Stomach (tissue), 9 donors: Measurements from ENCODE around the gene LBX2. TPM values are rescaled to one million over a fixed set of nuclear protein-coding genes. Genes with fewer than 3 reads are reported as not detected.
"Not testable (repeated sequence)": the region's sequence is repeated elsewhere in the genome, so short reads cannot be mapped to it uniquely, and the experiment has no call there.

Experiments used
- DNase-seq, 2 donors: peaks; one replicate each; pipeline versions ENCODE4 v3.0.0 to v3.0.0-alpha.2; 2013 to 2019
- H3K27ac ChIP-seq, 5 donors: fragments of 200-600 bp in 4 of 5; sonication (generic) in 4 of 5; one replicate each; pipeline ENCODE4 v1.5.1; 2013 to 2019; ENCODE audit warnings: mild to moderate bottlenecking in 1 of 5, moderate library complexity in 1 of 5
- H3K27me3 ChIP-seq, 3 donors: fragments of 200-600 bp; sonication (generic); one replicate each; pipeline ENCODE4 v1.5.1; 2017 to 2019; ENCODE audit warnings: mixed run types in 1 of 3
- H3K36me3 ChIP-seq, 4 donors: fragments of 200-600 bp; sonication (generic); 1 replicate in 3 of 4; 2 replicates in 1 of 4; pipeline ENCODE4 v1.5.1; 2016 to 2019
- H3K4me1 ChIP-seq, 4 donors: fragments of 200-600 bp; sonication (generic); one replicate each; pipeline ENCODE4 v1.5.1; 2016 to 2019
- H3K4me3 ChIP-seq, 4 donors: fragments of 200-600 bp; sonication (generic) in 3 of 4; one replicate each; pipeline ENCODE4 v1.5.1; 2016 to 2019; ENCODE audit warnings: mild to moderate bottlenecking in 1 of 4
- H3K9me3 ChIP-seq, 4 donors: fragments of 200-600 bp; sonication (generic); one replicate each; pipeline ENCODE4 v1.5.1; 2016 to 2019
- EP300 ChIP-seq: sonication (generic); formaldehyde crosslinking; IDR thresholded peaks from one replicate; pipeline ENCODE4 v1.6.1; 2017; ENCODE audit warnings: antibody characterized with exemption
- POLR2A ChIP-seq, 4 donors: fragments of 450-650 bp; IDR thresholded peaks; one replicate each; pipeline ENCODE4 v1.6.1; 2016; ENCODE audit warnings: antibody characterized with exemption in 4 of 4, control low read depth in 2 of 4, mild to moderate bottlenecking in 1 of 4, moderate library complexity in 1 of 4
- POLR2AphosphoS5 ChIP-seq, 3 donors: sonication (generic); formaldehyde crosslinking; IDR thresholded peaks; one replicate each; pipeline ENCODE4 v1.6.1; 2016; ENCODE audit warnings: antibody characterized with exemption in 3 of 3
- WGBS, 5 donors: extraction: QIAGEN DNeasy Blood & Tissue Kit in 3 of 5; methylation state at CpG; one replicate each; pipeline versions ENCODE4 v1.1.5 to v1.1.7; 2013 to 2018; 5-methylcytosine and 5-hydroxymethylcytosine counted together
- intact Hi-C: fragments of 100-400 bp; cut with DNase I; formaldehyde crosslinking; loops from one replicate; pipeline ENCODE4 v1.15.1; 2023; ENCODE audit warnings: low total_unique reads
- polyA plus RNA-seq, 3 donors: library from polyadenylated mRNA; stranded (reverse); fragments of 200-250 nt; gene quantifications; one replicate each; pipeline ENCODE4 v1.2.3, GENCODE V29; 2013
- total RNA-seq, 5 donors: library from RNA; depleted of rRNA; stranded (reverse); fragments of >200 nt; gene quantifications; one replicate each; pipeline versions ENCODE4 v1.1.0 to v1.2.3, GENCODE V29; 2014 to 2016
- TF ChIP-seq, protein P1 (sequence below), 7 experiments: fragments of 450-650 bp in 4 of 7; fragments of 200-600 bp in 3 of 7; sonication (generic) in 3 of 7; IDR thresholded peaks; one replicate each; pipeline ENCODE4 v1.5.1; 2016 to 2019; ENCODE audit warnings: antibody characterized with exemption in 7 of 7, control low read depth in 2 of 7, mild to moderate bottlenecking in 1 of 7
- donor health status: healthy with polysubstance abuse.
- donor health status: Bipolar disorder and iron deficiency.
- donor health status: healthy.

Gene LBX2
- total and polyA plus RNA-seq, 8 donors: 1.1 to 2.6 (median 1.2) TPM; not detected in 3

DNA sequence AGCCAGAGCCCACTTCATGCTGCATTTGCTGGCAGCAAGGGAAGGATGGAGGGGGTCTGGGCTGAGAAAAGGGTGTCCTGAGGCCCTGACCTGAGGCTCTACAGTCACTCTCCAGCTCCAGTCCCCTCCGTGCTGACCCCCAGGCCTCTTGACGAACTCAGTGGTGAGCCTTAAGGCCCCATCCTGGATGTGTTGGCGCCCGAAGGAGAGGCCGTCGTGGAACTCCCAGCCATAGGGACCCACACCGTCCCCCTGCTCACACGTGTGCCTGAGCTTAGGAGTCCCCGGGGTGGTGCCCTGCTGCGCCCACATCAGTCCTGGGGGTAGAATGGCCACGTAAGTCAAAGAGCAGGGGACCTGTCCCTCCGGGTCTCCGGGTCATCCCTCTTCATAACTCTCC, 35.0 kb downstream of the LBX2 start:
- Histone ChIP-seq H3K36me3 (peaks cover 5 to 25% (median 25%) of the 10 kb centered on the region in 4 donors), H3K27me3 (no peaks in the 10 kb centered on the region), H3K4me1 (peaks cover 11 to 43% (median 31%) of the 10 kb centered on the region in 4 donors), H3K4me3 (peak overlapping the region; percentile 88 to 96 (median 89)), H3K9me3 (no peaks in the 10 kb centered on the region), H3K27ac (peak overlapping the region; percentile 89 to 94 (median 92))
- no peak for DNase-seq
- 0 to 8% (median 4%) methylated on average over 8 to 13 of the region's 13 CpGs for WGBS, 5 donors
- TF ChIP-seq POLR2A (IDR thresholded peaks at IDR 0.05) (no peak), POLR2AphosphoS5 (IDR thresholded peaks at IDR 0.05) (no peak), EP300 (no peak)
- TF ChIP-seq, protein P1, sequence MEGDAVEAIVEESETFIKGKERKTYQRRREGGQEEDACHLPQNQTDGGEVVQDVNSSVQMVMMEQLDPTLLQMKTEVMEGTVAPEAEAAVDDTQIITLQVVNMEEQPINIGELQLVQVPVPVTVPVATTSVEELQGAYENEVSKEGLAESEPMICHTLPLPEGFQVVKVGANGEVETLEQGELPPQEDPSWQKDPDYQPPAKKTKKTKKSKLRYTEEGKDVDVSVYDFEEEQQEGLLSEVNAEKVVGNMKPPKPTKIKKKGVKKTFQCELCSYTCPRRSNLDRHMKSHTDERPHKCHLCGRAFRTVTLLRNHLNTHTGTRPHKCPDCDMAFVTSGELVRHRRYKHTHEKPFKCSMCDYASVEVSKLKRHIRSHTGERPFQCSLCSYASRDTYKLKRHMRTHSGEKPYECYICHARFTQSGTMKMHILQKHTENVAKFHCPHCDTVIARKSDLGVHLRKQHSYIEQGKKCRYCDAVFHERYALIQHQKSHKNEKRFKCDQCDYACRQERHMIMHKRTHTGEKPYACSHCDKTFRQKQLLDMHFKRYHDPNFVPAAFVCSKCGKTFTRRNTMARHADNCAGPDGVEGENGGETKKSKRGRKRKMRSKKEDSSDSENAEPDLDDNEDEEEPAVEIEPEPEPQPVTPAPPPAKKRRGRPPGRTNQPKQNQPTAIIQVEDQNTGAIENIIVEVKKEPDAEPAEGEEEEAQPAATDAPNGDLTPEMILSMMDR (IDR thresholded peaks at IDR 0.05): no peak
- intact Hi-C loops: no loop called here

DNA sequence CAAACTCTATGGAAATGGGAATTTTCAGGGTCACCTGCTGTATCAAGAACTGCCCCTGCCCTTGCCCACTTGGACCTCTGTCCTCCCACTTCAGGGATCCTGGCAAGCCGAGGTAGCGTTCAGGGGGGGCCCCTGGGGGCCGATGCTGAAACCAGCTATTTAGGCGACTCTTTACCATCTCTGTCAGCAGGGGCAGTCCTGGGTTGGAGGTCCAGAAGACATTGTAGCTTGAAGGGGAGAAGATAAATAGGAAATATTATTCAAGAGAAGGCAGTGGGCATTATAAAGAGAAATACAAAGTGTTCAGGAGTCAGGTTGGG, 36.7 kb downstream of the LBX2 start:
- Histone ChIP-seq H3K36me3 (peaks cover 5 to 25% (median 25%) of the 10 kb centered on the region in 4 donors), H3K9me3 (no peaks in the 10 kb centered on the region), H3K4me1 (peaks cover 19 to 52% (median 40%) of the 10 kb centered on the region in 4 donors), H3K27me3 (no peaks in the 10 kb centered on the region), H3K4me3 (no peak overlapping the region), H3K27ac (peak overlapping the region in 4 of 5 donors; percentile 32 to 43 (median 38))
- intact Hi-C loops: no loop called here
- DNase-seq: no peak
- TF ChIP-seq EP300: no peak
- TF ChIP-seq POLR2A (IDR thresholded peaks at IDR 0.05): no peak
- TF ChIP-seq, protein P1 (IDR thresholded peaks at IDR 0.05): no peak
- no peak for TF ChIP-seq POLR2AphosphoS5 (IDR thresholded peaks at IDR 0.05)
- WGBS, 5 donors: 66 to 83% (median 69%) methylated on average over 4 of the region's 4 CpGs

DNA sequence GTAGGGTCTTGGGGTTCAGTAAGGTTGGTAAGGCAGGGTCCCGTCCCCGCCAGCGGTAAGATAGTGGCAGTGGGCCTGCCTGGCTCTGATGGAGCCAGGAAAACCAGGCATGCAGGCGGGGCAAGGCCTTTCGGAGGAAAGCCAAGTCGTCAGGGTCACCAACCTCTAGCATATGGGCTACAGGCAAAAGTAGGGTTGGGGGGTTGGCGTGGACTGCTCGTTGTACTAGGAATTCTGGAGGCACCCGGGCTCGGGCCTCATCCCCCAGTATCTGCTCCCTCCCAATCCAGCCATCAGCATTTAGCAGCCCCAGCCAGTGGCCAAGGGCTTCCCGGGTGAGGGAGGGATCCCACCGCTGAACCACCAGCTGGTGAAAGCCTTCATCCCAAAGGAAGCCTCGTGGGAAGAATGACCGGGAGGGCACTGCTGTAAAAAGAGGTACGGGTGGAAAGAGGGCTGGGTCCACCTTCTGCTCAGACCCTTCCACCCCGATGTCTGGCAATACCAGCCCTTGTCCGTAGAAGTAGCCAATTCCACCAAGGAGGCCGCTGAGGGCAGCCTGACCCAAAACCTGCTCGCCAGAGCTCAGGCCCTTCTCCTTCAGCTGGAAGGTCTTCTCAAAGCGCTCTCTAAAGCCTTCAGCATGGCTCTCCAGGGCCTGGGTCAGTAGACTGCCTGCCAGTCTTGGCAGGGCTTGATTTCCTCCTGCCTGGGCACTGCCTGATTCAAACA, 37.2 kb downstream of the LBX2 start:
- intact Hi-C loops: no loop called here
- H3K27ac ChIP-seq: peak overlapping the region in 2 of 5 donors; percentile 32 to 43
- H3K4me1 ChIP-seq: peaks cover 20 to 57% (median 43%) of the 10 kb centered on the region in 4 donors
- 87 to 92% (median 88%) methylated on average over 11 to 20 of the region's 20 CpGs for WGBS, 5 donors
- DNase-seq: no peak
- no peaks in the 10 kb centered on the region for H3K27me3 ChIP-seq
- peaks cover 5 to 25% (median 25%) of the 10 kb centered on the region in 4 donors for H3K36me3 ChIP-seq
- H3K9me3 ChIP-seq: no peaks in the 10 kb centered on the region
- TF ChIP-seq POLR2AphosphoS5 (IDR thresholded peaks at IDR 0.05) (no peak), EP300 (no peak), POLR2A (IDR thresholded peaks at IDR 0.05) (no peak)
- TF ChIP-seq, protein P1 (IDR thresholded peaks at IDR 0.05): no peak
- no peak overlapping the region for H3K4me3 ChIP-seq

DNA sequence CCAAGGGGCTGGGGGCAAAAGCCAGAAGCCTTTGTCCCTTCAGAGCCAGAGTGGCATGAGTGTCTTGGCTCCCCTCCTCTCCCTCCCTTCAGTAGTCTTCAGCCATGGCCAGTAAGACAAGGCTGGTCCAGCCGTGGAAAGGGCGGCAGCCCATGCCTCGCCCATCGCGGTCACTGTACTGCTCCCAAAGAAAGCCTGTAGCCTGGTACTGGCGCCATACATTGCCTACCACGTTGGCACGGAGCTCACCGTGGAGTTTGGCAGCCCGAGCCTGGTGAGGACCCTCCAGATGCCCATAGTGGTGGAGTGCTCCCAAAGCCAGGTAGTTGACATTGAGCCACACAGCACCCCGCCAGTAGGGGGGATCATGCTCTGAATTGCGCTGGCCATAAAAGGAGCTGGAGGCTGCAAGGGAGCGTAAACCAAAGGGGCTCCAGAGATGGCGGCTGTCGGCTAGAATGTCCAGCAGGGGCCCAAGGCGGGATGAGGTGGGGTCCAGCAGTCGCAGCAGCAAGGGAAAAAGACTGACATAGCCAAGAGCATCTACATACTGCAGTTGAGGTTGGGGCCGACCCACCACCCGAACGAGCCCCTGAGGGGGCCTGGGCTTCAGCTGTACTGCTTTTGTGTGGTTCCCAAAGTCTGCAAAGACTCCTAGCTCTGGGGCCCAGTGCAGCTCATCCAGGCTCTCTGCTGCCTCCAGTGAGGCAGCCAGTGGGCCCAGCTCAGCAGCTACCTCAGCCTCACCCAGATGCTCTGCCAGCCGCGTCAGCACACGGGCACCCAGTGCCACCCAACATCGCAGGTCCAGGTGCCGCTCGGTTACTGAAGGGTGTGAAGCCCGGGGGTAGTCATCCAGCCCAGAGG, 38.0 kb downstream of the LBX2 start:
- intact Hi-C loops: no loop called here
- H3K27ac ChIP-seq: no peak overlapping the region
- 86 to 92% (median 89%) methylated on average over 14 to 27 of the region's 27 CpGs for WGBS, 5 donors
- no peaks in the 10 kb centered on the region for H3K9me3 ChIP-seq
- no peaks in the 10 kb centered on the region for H3K27me3 ChIP-seq
- peaks cover 5 to 25% (median 25%) of the 10 kb centered on the region in 4 donors for H3K36me3 ChIP-seq
- no peak for DNase-seq
- TF ChIP-seq, protein P1 (IDR thresholded peaks at IDR 0.05): no peak
- TF ChIP-seq POLR2AphosphoS5 (IDR thresholded peaks at IDR 0.05): peak in 1 of 3 donors; percentile 4
- peaks cover 28 to 62% (median 51%) of the 10 kb centered on the region in 4 donors for H3K4me1 ChIP-seq
- no peak overlapping the region for H3K4me3 ChIP-seq

DNA sequence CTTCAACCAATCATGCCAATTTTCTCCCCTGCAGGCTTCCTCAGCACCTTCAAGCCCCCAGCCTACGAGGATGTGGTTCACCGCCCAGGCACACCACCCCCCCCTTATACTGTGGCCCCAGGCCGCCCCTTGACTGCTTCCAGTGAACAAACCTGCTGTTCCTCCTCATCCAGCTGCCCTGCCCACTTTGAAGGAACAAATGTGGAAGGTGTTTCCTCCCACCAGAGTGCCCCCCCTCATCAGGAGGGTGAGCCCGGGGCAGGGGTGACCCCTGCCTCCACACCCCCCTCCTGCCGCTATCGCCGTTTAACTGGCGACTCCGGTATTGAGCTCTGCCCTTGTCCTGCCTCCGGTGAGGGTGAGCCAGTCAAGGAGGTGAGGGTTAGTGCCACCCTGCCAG, 39.2 kb downstream of the LBX2 start:
- intact Hi-C loops, H3K4me3 ChIP-seq, H3K9me3 ChIP-seq, H3K27ac ChIP-seq, DNase-seq, H3K27me3 ChIP-seq: not testable (repeated sequence)
- peaks cover 41 to 65% (median 55%) of the 10 kb centered on the region in 4 donors for H3K4me1 ChIP-seq
- H3K36me3 ChIP-seq: peaks cover 5 to 25% (median 25%) of the 10 kb centered on the region in 4 donors
- WGBS, 5 donors: 54 to 72% (median 63%) methylated on average over 4 to 10 of the region's 10 CpGs
